ENCODE results near the gene RFLNA.

GRCh38 chr12:124361996-124362395 is 67.1 kb downstream of the RFLNA start:
- TF ChIP-seq CTCF (conservative IDR thresholded peaks at IDR 0.05; ENCODE audit: low read depth in 2 of 2) = no peak
- no peak for TF ChIP-seq POLR2AphosphoS5 (IDR thresholded peaks at IDR 0.05; ENCODE audit: low read depth)
- TF ChIP-seq, protein P1, sequence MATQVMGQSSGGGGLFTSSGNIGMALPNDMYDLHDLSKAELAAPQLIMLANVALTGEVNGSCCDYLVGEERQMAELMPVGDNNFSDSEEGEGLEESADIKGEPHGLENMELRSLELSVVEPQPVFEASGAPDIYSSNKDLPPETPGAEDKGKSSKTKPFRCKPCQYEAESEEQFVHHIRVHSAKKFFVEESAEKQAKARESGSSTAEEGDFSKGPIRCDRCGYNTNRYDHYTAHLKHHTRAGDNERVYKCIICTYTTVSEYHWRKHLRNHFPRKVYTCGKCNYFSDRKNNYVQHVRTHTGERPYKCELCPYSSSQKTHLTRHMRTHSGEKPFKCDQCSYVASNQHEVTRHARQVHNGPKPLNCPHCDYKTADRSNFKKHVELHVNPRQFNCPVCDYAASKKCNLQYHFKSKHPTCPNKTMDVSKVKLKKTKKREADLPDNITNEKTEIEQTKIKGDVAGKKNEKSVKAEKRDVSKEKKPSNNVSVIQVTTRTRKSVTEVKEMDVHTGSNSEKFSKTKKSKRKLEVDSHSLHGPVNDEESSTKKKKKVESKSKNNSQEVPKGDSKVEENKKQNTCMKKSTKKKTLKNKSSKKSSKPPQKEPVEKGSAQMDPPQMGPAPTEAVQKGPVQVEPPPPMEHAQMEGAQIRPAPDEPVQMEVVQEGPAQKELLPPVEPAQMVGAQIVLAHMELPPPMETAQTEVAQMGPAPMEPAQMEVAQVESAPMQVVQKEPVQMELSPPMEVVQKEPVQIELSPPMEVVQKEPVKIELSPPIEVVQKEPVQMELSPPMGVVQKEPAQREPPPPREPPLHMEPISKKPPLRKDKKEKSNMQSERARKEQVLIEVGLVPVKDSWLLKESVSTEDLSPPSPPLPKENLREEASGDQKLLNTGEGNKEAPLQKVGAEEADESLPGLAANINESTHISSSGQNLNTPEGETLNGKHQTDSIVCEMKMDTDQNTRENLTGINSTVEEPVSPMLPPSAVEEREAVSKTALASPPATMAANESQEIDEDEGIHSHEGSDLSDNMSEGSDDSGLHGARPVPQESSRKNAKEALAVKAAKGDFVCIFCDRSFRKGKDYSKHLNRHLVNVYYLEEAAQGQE (IDR thresholded peaks at IDR 0.05; ENCODE audit: unreplicated experiment) = no peak
- no peak for TF ChIP-seq EZH2phosphoT487 (IDR thresholded peaks at IDR 0.05; ENCODE audit: unreplicated experiment)
- no peak for TF ChIP-seq CREB1 (CRISPR knock-in tag; IDR thresholded peaks at IDR 0.05; ENCODE audit: low read depth)
- no peak for TF ChIP-seq JUNB (IDR thresholded peaks at IDR 0.05; ENCODE audit: unreplicated experiment)
- TF ChIP-seq NANOG (IDR thresholded peaks at IDR 0.05; ENCODE audit: borderline replicate concordance) = no peak
- TF ChIP-seq ZNF462 (CRISPR knock-in tag; IDR thresholded peaks at IDR 0.05) = no peak

Measured in GM23338 (cell line).